ENCODE results near the gene LDLRAD1.
"Not testable (repeated sequence)": the region's sequence is repeated elsewhere in the genome, so short reads cannot be mapped to it uniquely, and the experiment has no call there.

LDLRAD1 gene

GRCh38 chr1:53992085-53992874 is 25.7 kb downstream of the LDLRAD1 start:
- DNase-seq (ENCODE audit: low spot score): no peak

- no peak for DNase-seq (ENCODE audit: low spot score)
Measured at GRCh38 chr1:53987880-53988279, 30.1 kb downstream of the LDLRAD1 start.

GRCh38 chr1:53986458-53986857 is 31.5 kb downstream of the LDLRAD1 start:
- DNase-seq (ENCODE audit: low spot score): no peak

- DNase-seq (ENCODE audit: low spot score): no peak
Measured at GRCh38 chr1:53984726-53985125, 33.3 kb downstream of the LDLRAD1 start.

- no peak for DNase-seq (ENCODE audit: low spot score)
Measured at GRCh38 chr1:53982763-53983104, 35.3 kb downstream of the LDLRAD1 start.

- DNase-seq (ENCODE audit: low spot score): peak; percentile 50
Measured at GRCh38 chr1:53982034-53982762, 35.8 kb downstream of the LDLRAD1 start.

- no peak for DNase-seq (ENCODE audit: low spot score)
Measured at GRCh38 chr1:53981220-53981619, 36.8 kb downstream of the LDLRAD1 start.

- no peak for DNase-seq (ENCODE audit: low spot score)
Measured at GRCh38 chr1:53979712-53980450, 38.1 kb downstream of the LDLRAD1 start.

- DNase-seq (ENCODE audit: low spot score): no peak
Measured at GRCh38 chr1:53975861-53976260, 42.1 kb downstream of the LDLRAD1 start.

GRCh38 chr1:53971718-53972117 is 46.3 kb downstream of the LDLRAD1 start:
- no peak for DNase-seq (ENCODE audit: low spot score)

GRCh38 chr1:53969323-53969722 is 48.7 kb downstream of the LDLRAD1 start:
- DNase-seq (ENCODE audit: low spot score): not testable (repeated sequence)

GRCh38 chr1:53968125-53968513 is 49.9 kb downstream of the LDLRAD1 start:
- no peak for DNase-seq (ENCODE audit: low spot score)

GRCh38 chr1:53967409-53968124 is 50.4 kb downstream of the LDLRAD1 start:
- no peak for DNase-seq (ENCODE audit: low spot score)

- no peak for DNase-seq (ENCODE audit: low spot score)
Measured at GRCh38 chr1:53966794-53967193, 51.2 kb downstream of the LDLRAD1 start.

- no peak for DNase-seq (ENCODE audit: low spot score)
Measured at GRCh38 chr1:53964109-53964508, 53.9 kb downstream of the LDLRAD1 start.

- no peak for DNase-seq (ENCODE audit: low spot score)
Measured at GRCh38 chr1:53963460-53963859, 54.5 kb downstream of the LDLRAD1 start.

GRCh38 chr1:53962395-53962794 is 55.6 kb downstream of the LDLRAD1 start:
- DNase-seq (ENCODE audit: low spot score): no peak

GRCh38 chr1:53959664-53960250 is 58.2 kb downstream of the LDLRAD1 start:
- no peak for DNase-seq (ENCODE audit: low spot score)

Data from Ammon's horn (tissue), 1 donor.